Ishikawa (cell line): ENCODE data around the gene NEK9.

Experiments
- EGR1 ChIP-seq: IDR thresholded peaks from 2 replicates; pipeline ENCODE4 v1.6.1; 2012
- EP300 ChIP-seq: IDR thresholded peaks from 2 replicates; pipeline ENCODE4 v1.6.1; 2012; ENCODE audit warnings: borderline replicate concordance
- FOXM1 ChIP-seq: IDR thresholded peaks from 2 replicates; pipeline ENCODE4 v1.6.1; 2012; ENCODE audit warnings: low read depth, borderline replicate concordance
- RAD21 ChIP-seq: IDR thresholded peaks from 2 replicates; pipeline ENCODE4 v1.6.1; 2012; ENCODE audit warnings: low read depth
- TCF12 ChIP-seq: IDR thresholded peaks from 2 replicates; pipeline ENCODE4 v1.6.1; 2012; ENCODE audit warnings: low read depth
- TEAD4 ChIP-seq: IDR thresholded peaks from 2 replicates; pipeline ENCODE4 v1.6.1; 2012
- YY1 ChIP-seq: IDR thresholded peaks from 2 replicates; pipeline ENCODE4 v1.6.1; 2012; ENCODE audit warnings: low read depth
- ZBTB7A ChIP-seq: IDR thresholded peaks from 2 replicates; pipeline ENCODE4 v1.6.1; 2012; ENCODE audit warnings: low read depth
- TF ChIP-seq, protein P1 (sequence below): IDR thresholded peaks from 2 replicates; pipeline ENCODE4 v1.6.1; 2012
- TF ChIP-seq, protein P2 (sequence below): IDR thresholded peaks from 2 replicates; pipeline ENCODE4 v1.6.1; 2012; ENCODE audit warnings: low read depth, mild to moderate bottlenecking
- TF ChIP-seq, protein P3 (sequence below): IDR thresholded peaks from 2 replicates; pipeline ENCODE4 v1.6.1; 2012

DNA sequence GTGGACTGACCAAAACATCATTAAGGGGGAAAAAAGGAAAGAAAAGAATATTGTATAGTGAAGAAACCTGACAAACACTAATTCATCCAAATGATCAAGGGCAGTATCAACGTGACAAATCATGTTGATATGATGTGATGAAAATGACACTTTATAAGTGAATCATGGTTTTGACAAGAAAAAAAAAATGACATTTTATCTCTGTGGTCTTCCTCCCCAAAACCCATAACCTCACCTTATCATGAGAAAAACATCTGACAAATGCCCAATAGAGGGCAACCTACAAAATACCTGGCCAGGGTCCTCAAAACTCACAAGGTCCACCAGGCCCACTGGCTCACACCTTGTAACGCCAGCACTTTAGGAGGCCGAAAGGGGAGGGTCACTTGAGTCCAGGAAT, 35.8 kb upstream of the NEK9 start:
- TF ChIP-seq TEAD4 = no peak
- no peak for TF ChIP-seq RAD21
- TF ChIP-seq, protein P1, sequence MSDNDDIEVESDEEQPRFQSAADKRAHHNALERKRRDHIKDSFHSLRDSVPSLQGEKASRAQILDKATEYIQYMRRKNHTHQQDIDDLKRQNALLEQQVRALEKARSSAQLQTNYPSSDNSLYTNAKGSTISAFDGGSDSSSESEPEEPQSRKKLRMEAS = no peak
- TF ChIP-seq YY1 = no peak
- TF ChIP-seq ZBTB7A = no peak
- TF ChIP-seq TCF12 = no peak
- TF ChIP-seq FOXM1 = no peak
- TF ChIP-seq EGR1 = no peak
- TF ChIP-seq, protein P2, sequence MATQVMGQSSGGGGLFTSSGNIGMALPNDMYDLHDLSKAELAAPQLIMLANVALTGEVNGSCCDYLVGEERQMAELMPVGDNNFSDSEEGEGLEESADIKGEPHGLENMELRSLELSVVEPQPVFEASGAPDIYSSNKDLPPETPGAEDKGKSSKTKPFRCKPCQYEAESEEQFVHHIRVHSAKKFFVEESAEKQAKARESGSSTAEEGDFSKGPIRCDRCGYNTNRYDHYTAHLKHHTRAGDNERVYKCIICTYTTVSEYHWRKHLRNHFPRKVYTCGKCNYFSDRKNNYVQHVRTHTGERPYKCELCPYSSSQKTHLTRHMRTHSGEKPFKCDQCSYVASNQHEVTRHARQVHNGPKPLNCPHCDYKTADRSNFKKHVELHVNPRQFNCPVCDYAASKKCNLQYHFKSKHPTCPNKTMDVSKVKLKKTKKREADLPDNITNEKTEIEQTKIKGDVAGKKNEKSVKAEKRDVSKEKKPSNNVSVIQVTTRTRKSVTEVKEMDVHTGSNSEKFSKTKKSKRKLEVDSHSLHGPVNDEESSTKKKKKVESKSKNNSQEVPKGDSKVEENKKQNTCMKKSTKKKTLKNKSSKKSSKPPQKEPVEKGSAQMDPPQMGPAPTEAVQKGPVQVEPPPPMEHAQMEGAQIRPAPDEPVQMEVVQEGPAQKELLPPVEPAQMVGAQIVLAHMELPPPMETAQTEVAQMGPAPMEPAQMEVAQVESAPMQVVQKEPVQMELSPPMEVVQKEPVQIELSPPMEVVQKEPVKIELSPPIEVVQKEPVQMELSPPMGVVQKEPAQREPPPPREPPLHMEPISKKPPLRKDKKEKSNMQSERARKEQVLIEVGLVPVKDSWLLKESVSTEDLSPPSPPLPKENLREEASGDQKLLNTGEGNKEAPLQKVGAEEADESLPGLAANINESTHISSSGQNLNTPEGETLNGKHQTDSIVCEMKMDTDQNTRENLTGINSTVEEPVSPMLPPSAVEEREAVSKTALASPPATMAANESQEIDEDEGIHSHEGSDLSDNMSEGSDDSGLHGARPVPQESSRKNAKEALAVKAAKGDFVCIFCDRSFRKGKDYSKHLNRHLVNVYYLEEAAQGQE = no peak
- TF ChIP-seq EP300 = no peak
- TF ChIP-seq, protein P3, sequence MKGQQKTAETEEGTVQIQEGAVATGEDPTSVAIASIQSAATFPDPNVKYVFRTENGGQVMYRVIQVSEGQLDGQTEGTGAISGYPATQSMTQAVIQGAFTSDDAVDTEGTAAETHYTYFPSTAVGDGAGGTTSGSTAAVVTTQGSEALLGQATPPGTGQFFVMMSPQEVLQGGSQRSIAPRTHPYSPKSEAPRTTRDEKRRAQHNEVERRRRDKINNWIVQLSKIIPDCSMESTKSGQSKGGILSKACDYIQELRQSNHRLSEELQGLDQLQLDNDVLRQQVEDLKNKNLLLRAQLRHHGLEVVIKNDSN = no peak
